ENCODE results near the gene NDUFA8.
A peak's percentile ranks its signal among the peaks of the same experiment; 100 is the strongest.

NDUFA8 gene

DNA sequence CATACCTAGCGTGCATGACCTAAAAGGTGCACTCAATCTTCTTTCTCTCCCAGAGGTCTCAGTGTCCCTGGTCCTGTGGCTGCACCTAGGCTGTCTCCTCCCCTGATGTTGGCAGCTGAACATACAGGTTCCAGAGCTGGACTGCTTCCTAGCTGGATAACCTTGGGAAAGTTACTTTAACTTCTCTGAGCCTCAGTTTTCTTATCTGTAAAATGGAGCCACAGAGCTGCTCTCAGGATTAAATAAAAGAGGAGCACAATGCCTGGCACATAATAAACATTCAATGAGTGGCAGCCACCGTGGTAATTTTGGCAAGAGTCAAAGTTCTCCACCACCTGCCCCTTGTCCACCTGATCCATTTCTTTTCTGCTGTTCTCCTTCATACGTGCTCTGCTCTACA lies 14.1 kb upstream of the NDUFA8 start:
- Histone ChIP-seq H3K4me3 (no peak overlapping the region), H3K27ac (no peak overlapping the region)
- TF ChIP-seq, protein P1, sequence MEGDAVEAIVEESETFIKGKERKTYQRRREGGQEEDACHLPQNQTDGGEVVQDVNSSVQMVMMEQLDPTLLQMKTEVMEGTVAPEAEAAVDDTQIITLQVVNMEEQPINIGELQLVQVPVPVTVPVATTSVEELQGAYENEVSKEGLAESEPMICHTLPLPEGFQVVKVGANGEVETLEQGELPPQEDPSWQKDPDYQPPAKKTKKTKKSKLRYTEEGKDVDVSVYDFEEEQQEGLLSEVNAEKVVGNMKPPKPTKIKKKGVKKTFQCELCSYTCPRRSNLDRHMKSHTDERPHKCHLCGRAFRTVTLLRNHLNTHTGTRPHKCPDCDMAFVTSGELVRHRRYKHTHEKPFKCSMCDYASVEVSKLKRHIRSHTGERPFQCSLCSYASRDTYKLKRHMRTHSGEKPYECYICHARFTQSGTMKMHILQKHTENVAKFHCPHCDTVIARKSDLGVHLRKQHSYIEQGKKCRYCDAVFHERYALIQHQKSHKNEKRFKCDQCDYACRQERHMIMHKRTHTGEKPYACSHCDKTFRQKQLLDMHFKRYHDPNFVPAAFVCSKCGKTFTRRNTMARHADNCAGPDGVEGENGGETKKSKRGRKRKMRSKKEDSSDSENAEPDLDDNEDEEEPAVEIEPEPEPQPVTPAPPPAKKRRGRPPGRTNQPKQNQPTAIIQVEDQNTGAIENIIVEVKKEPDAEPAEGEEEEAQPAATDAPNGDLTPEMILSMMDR (IDR thresholded peaks at IDR 0.05) = no peak
- no peak for DNase-seq (ENCODE audit: low spot score)

DNA sequence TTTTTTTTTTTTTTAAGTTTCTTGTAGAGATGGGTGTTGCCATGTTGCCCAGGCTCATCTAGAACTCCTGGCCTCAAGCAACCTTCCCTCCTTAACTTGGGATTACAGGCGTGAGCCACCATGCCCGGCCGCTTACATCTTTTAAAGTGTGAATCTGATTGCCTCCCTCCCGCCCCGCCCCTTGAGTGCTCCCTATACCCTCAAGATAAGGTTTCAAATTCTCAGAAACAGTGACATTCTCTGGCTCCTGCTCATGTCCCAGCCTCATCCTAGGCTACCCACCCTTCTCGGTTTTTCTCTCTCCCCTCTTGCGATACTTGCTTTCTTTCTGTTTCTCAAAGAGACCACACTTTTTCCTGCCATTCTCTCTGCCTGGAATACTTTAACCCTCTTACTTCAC lies 12.6 kb upstream of the NDUFA8 start:
- Histone ChIP-seq H3K27ac (no peak overlapping the region), H3K4me3 (no peak overlapping the region)
- DNase-seq (ENCODE audit: low spot score) = no peak
- TF ChIP-seq, protein P1 (IDR thresholded peaks at IDR 0.05) = no peak

- H3K27ac ChIP-seq = no peak overlapping the region
- H3K4me3 ChIP-seq = no peak overlapping the region
- TF ChIP-seq, protein P1 (IDR thresholded peaks at IDR 0.05) = no peak
- DNase-seq (ENCODE audit: low spot score) = no peak
Observed at GRCh38 chr9:122168356-122168755, 8.8 kb upstream of the NDUFA8 start.

- no peak overlapping the region for H3K4me3 ChIP-seq
- DNase-seq (ENCODE audit: low spot score) = no peak
- H3K27ac ChIP-seq = no peak overlapping the region
- TF ChIP-seq, protein P1 (IDR thresholded peaks at IDR 0.05) = no peak
Observed at GRCh38 chr9:122164286-122164685, 4.7 kb upstream of the NDUFA8 start.

GRCh38 chr9:122162415-122162814 lies 2.8 kb upstream of the NDUFA8 start:
- DNase-seq (ENCODE audit: low spot score) = no peak
- TF ChIP-seq, protein P1 (IDR thresholded peaks at IDR 0.05) = no peak
- H3K27ac ChIP-seq = no peak overlapping the region
- H3K4me3 ChIP-seq = no peak overlapping the region

GRCh38 chr9:122159925-122160246 lies 307 bp upstream of the NDUFA8 start:
- Histone ChIP-seq H3K4me3 (peak overlapping the region; percentile 84), H3K27ac (no peak overlapping the region)
- no peak for DNase-seq (ENCODE audit: low spot score)
- TF ChIP-seq, protein P1 (IDR thresholded peaks at IDR 0.05) = no peak

DNA sequence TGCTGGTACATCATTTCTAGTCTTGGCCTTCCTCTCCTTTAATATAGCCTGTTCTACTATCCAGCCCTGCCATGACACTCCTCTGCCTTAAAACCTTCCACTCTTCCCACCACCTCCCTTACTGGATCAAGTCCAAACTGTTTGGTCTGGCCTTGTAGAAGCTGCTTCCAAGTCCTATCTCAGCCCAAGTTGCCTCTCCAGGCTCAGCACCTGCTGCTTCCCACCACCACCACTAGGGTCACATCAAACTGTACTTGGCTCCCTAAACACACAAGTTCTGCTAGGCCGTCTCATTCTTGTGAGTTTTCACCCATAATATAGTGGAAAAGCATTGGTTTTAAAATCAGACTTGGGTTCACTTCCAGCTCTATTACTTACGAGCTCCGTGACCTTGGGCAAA lies 1.4 kb downstream of the NDUFA8 start:
- DNase-seq (ENCODE audit: low spot score) = no peak
- peak overlapping the region; percentile 1 for H3K4me3 ChIP-seq
- TF ChIP-seq, protein P1 (IDR thresholded peaks at IDR 0.05) = no peak
- H3K27ac ChIP-seq = no peak overlapping the region
